Activated CD4-positive, alpha-beta T cell treated with anti-CD3 and anti-CD28 coated beads, Interleukin-2, Interleukin-6, amounts not matched to agents 100 ng/mL and 50 ng/mL, durations not matched to agents 16 hours and 8 hours (primary cell): Measurements from ENCODE around the gene EFTUD2.
"Not testable (repeated sequence)": the region's sequence is repeated elsewhere in the genome, so short reads cannot be mapped to it uniquely, and the experiment has no call there.

Source experiments
- DNase-seq: peaks from one replicate; pipeline ENCODE4 v3.0.0-alpha.2; 2020

The EFTUD2 gene

GRCh38 chr17:44846206-44846605, 53.0 kb downstream of the EFTUD2 start:
- DNase-seq, result no peak

GRCh38 chr17:44844390-44844830, 54.8 kb downstream of the EFTUD2 start:
- no peak for DNase-seq

GRCh38 chr17:44842748-44843147, 56.5 kb downstream of the EFTUD2 start:
- DNase-seq, result no peak

GRCh38 chr17:44840936-44841335, 58.3 kb downstream of the EFTUD2 start:
- no peak for DNase-seq

GRCh38 chr17:44840274-44840673, 59.0 kb downstream of the EFTUD2 start:
- no peak for DNase-seq

GRCh38 chr17:44837196-44837595, 62.0 kb downstream of the EFTUD2 start:
- DNase-seq, result no peak

- DNase-seq, result no peak
These were observed 66.4 kb downstream of the EFTUD2 start for GRCh38 chr17:44832805-44833204.

- no peak for DNase-seq
These were observed 67.9 kb downstream of the EFTUD2 start for GRCh38 chr17:44831371-44831770.

GRCh38 chr17:44830359-44831288, 68.6 kb downstream of the EFTUD2 start:
- DNase-seq, result no peak

- no peak for DNase-seq
These were observed 69.5 kb downstream of the EFTUD2 start, which contains the start of gene GJC1 for GRCh38 chr17:44829523-44830358. TSS of gene GJC1 (minus strand) at chr17:44830287. CDS start at chr17:44805817, 24,470 bp downstream.

GRCh38 chr17:44828919-44829522, 70.2 kb downstream of the EFTUD2 start:
- DNase-seq, result no peak

GRCh38 chr17:44827863-44828262, 71.4 kb downstream of the EFTUD2 start:
- no peak for DNase-seq

- no peak for DNase-seq
These were observed 73.0 kb downstream of the EFTUD2 start for GRCh38 chr17:44826123-44826790.

- DNase-seq, result not testable (repeated sequence)
These were observed 74.0 kb downstream of the EFTUD2 start for GRCh38 chr17:44825236-44825635.

GRCh38 chr17:44820631-44821212, 78.5 kb downstream of the EFTUD2 start:
- DNase-seq, result no peak

GRCh38 chr17:44818508-44818907, 80.7 kb downstream of the EFTUD2 start:
- DNase-seq, result not testable (repeated sequence)

- no peak for DNase-seq
These were observed 87.0 kb downstream of the EFTUD2 start for GRCh38 chr17:44812263-44812662.

- DNase-seq, result not testable (repeated sequence)
These were observed 90.4 kb downstream of the EFTUD2 start for GRCh38 chr17:44808656-44809388.

- no peak for DNase-seq
These were observed 91.1 kb downstream of the EFTUD2 start for GRCh38 chr17:44808156-44808555.

- DNase-seq, result no peak
These were observed 91.5 kb downstream of the EFTUD2 start for GRCh38 chr17:44807817-44808155.

GRCh38 chr17:44807093-44807816, 92.0 kb downstream of the EFTUD2 start:
- no peak for DNase-seq
